ENCODE measurements around the gene UPF3A.

UPF3A gene

DNA sequence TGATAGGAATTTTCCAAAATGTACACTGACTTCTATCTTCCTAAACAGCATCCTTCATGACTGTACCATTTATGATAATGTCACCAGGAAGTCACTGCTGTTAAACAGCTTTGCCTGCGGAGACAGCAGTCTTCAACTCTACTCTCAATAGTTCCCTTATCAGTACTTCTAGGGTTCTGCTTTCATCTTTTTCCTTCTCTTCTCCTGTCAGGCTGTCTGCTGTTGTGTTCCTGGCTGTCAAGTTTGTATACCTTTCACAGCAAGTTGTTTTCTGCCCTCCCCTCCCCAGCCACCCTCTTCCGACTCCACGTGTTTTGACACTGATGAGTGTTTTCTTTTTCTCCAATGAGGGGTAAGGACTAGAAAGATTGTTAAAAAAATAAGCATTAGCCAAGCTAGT is 2.2 kb downstream of the UPF3A start:
- Histone ChIP-seq H2AFZ (ENCODE audit: low read length) (no peak overlapping the region), H3F3A (ENCODE audit: insufficient read depth, low read length) (peaks cover 17% of the 10 kb centered on the region; the same call in 1 of the 2 replicates), H3K4me2 (ENCODE audit: low read length) (peak overlapping the region; percentile 24), H3K27me3 (ENCODE audit: insufficient read depth, low read length) (no peaks in the 10 kb centered on the region), H3K9me3 (ENCODE audit: low read length) (no peaks in the 10 kb centered on the region), H3K79me2 (ENCODE audit: insufficient read depth, low read length) (peaks cover 19% of the 10 kb centered on the region), H3K27ac (ENCODE audit: low read depth, low read length, poor library complexity, severe bottlenecking) (no peak overlapping the region), H3K36me3 (ENCODE audit: insufficient read depth, low read length) (peaks cover 52% of the 10 kb centered on the region), H4K20me1 (ENCODE audit: insufficient read depth, low read length) (no peaks in the 10 kb centered on the region), H3K9me2 (ENCODE audit: low read depth, low read length) (no peaks in the 10 kb centered on the region), H3K9ac (ENCODE audit: low read length) (no peak overlapping the region), H3K4me3 (ENCODE audit: low read depth, low read length, poor library complexity, severe bottlenecking) (peak overlapping the region; percentile 11), H3K4me1 (ENCODE audit: insufficient read depth, low read length, severe bottlenecking) (peaks cover 32% of the 10 kb centered on the region)
- no peak for TF ChIP-seq EZH2 (IDR thresholded peaks at IDR 0.05; ENCODE audit: borderline replicate concordance, low read length)
- TF ChIP-seq, protein P1, sequence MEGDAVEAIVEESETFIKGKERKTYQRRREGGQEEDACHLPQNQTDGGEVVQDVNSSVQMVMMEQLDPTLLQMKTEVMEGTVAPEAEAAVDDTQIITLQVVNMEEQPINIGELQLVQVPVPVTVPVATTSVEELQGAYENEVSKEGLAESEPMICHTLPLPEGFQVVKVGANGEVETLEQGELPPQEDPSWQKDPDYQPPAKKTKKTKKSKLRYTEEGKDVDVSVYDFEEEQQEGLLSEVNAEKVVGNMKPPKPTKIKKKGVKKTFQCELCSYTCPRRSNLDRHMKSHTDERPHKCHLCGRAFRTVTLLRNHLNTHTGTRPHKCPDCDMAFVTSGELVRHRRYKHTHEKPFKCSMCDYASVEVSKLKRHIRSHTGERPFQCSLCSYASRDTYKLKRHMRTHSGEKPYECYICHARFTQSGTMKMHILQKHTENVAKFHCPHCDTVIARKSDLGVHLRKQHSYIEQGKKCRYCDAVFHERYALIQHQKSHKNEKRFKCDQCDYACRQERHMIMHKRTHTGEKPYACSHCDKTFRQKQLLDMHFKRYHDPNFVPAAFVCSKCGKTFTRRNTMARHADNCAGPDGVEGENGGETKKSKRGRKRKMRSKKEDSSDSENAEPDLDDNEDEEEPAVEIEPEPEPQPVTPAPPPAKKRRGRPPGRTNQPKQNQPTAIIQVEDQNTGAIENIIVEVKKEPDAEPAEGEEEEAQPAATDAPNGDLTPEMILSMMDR (IDR thresholded peaks at IDR 0.05; ENCODE audit: low read length), result no peak

DNA sequence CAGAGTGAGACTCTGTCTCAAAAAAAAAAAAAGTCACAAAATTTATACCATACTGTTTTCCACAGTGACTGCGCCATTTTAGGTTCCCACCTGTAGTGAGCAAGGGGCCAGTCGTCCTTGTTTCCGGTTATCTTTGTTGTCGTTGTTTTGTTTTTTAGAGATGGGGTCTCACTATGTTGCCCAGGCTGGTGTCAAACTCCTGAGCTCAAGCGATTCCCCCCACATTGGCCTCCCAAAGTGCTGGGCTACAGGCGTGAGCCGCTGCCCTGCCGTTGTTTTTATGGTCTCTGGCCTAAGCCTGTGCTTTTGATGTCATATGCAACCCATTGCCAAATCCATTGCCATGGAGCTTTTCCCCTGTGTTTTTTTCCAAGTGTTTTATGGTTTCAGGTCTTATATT is 3.3 kb downstream of the UPF3A start:
- Histone ChIP-seq H4K20me1 (ENCODE audit: insufficient read depth, low read length) (no peaks in the 10 kb centered on the region), H3K79me2 (ENCODE audit: insufficient read depth, low read length) (peaks cover 19% of the 10 kb centered on the region), H3K4me2 (ENCODE audit: low read length) (no peak overlapping the region), H3K9me3 (ENCODE audit: low read length) (no peaks in the 10 kb centered on the region), H3K9ac (ENCODE audit: low read length) (no peak overlapping the region), H2AFZ (ENCODE audit: low read length) (no peak overlapping the region), H3K4me3 (ENCODE audit: low read depth, low read length, poor library complexity, severe bottlenecking) (no peak overlapping the region), H3K27ac (ENCODE audit: low read depth, low read length, poor library complexity, severe bottlenecking) (no peak overlapping the region), H3K27me3 (ENCODE audit: insufficient read depth, low read length) (no peaks in the 10 kb centered on the region), H3F3A (ENCODE audit: insufficient read depth, low read length) (peaks cover 8% of the 10 kb centered on the region; the same call in 1 of the 2 replicates), H3K36me3 (ENCODE audit: insufficient read depth, low read length) (peaks cover 62% of the 10 kb centered on the region), H3K9me2 (ENCODE audit: low read depth, low read length) (no peaks in the 10 kb centered on the region), H3K4me1 (ENCODE audit: insufficient read depth, low read length, severe bottlenecking) (peaks cover 26% of the 10 kb centered on the region)
- no peak for TF ChIP-seq EZH2 (IDR thresholded peaks at IDR 0.05; ENCODE audit: borderline replicate concordance, low read length)
- TF ChIP-seq, protein P1 (IDR thresholded peaks at IDR 0.05; ENCODE audit: low read length), result no peak

DNA sequence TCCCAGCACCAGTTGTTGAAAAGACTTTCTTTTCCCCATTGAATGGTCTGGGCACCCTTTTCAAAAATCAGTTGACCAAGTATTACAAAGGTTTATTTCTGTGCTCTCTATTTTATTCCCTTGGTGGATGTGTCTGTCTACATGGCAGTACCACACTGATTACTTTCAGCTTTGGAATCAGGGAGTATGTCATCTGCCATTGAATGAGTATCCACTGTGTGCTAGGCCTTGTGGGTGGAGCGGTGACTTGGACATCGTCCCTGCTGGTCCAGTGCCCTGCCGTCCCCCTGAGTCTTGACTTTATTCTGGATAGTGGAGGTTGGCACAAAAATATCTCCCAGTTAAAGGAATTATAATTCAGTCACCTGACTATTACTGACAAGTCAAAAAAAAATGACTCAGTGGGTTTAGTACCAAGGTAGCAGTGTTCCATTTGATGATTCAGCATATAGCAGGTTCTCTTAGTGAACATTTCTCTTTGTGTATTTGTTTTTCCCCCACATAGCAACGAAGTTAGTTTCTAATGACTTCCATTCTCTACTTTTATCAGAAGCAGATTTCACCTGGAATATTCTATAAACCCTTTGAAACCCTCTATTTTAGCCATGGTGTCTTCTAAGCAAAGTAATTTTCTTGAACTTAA is 3.9 kb downstream of the UPF3A start:
- H3K4me2 ChIP-seq (ENCODE audit: low read length), result no peak overlapping the region

More for the DNA sequence above, 3.9 kb downstream of the UPF3A start:
- Histone ChIP-seq H2AFZ (ENCODE audit: low read length) (no peak overlapping the region), H3K79me2 (ENCODE audit: insufficient read depth, low read length) (peaks cover 19% of the 10 kb centered on the region), H3K4me1 (ENCODE audit: insufficient read depth, low read length, severe bottlenecking) (peaks cover 20% of the 10 kb centered on the region), H3F3A (ENCODE audit: insufficient read depth, low read length) (peaks cover 2% of the 10 kb centered on the region; the same call in 1 of the 2 replicates), H3K9ac (ENCODE audit: low read length) (no peak overlapping the region), H4K20me1 (ENCODE audit: insufficient read depth, low read length) (no peaks in the 10 kb centered on the region), H3K9me2 (ENCODE audit: low read depth, low read length) (no peaks in the 10 kb centered on the region), H3K27me3 (ENCODE audit: insufficient read depth, low read length) (no peaks in the 10 kb centered on the region), H3K36me3 (ENCODE audit: insufficient read depth, low read length) (peaks cover 69% of the 10 kb centered on the region), H3K27ac (ENCODE audit: low read depth, low read length, poor library complexity, severe bottlenecking) (no peak overlapping the region), H3K4me3 (ENCODE audit: low read depth, low read length, poor library complexity, severe bottlenecking) (no peak overlapping the region), H3K9me3 (ENCODE audit: low read length) (no peaks in the 10 kb centered on the region)
- no peak for TF ChIP-seq EZH2 (IDR thresholded peaks at IDR 0.05; ENCODE audit: borderline replicate concordance, low read length)
- TF ChIP-seq, protein P1 (IDR thresholded peaks at IDR 0.05; ENCODE audit: low read length), result no peak

Data from OCI-LY1 (cell line).